Measurements from ENCODE around the gene FBF1.

DNA sequence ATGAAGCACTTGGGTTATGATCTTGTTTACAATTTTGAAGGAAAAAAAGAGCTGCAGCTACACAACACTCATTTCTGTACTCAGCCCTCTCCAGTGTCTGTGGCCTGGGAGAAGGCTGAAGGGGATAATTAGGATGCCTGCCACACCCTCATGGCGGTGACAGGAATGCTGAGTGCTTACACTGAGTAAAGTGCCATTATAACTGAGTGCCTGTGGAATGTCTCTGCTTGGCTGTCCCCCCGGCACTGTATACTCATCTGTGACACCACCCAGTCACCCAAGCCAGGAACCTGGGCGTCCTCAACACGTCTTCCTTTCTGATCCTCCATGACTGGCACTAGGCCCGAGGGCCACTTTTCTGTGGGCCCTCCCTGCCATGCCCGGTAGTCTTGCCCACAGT lies 32.6 kb downstream of the FBF1 start:
- no peak for TF ChIP-seq CTCF (IDR thresholded peaks at IDR 0.05)
- no peak for TF ChIP-seq POLR2AphosphoS5 (IDR thresholded peaks at IDR 0.05)
- TF ChIP-seq POLR2A (IDR thresholded peaks at IDR 0.05): no peak
- no peak for TF ChIP-seq EP300 (IDR thresholded peaks at IDR 0.05)

All from suprapubic skin (tissue), 4 donors.